Activated T-helper 1 cell treated with anti-CD3 and anti-CD28 coated beads, Interleukin-12 subunit alpha, Interleukin-12 subunit beta, Interleukin-2, Interleukin-4 antibody, amounts not matched to agents 30 ng/mL and 10 ng/mL and 1 ng/mL, durations not matched to agents 14 hours and 24 hours and 36 hours (primary cell): Measurements from ENCODE around the gene ATP4A. TPM values are rescaled to one million over a fixed set of nuclear protein-coding genes. Genes with fewer than 3 reads are reported as not detected.

ENCODE experiments used
- DNase-seq: peaks from one replicate; pipeline ENCODE4 v3.0.0; 2021; ENCODE audit warnings: low spot score
- H3K27ac Mint-ChIP-seq: one replicate; pipeline ENCODE4 v1.8.0; 2021; ENCODE audit warnings: mild to moderate bottlenecking, mixed read lengths
- H3K27me3 Mint-ChIP-seq: one replicate; pipeline ENCODE4 v1.8.0; 2022; ENCODE audit warnings: mild to moderate bottlenecking, moderate library complexity, mixed read lengths; ENCODE audit not compliant: insufficient read depth
- H3K36me3 Mint-ChIP-seq: one replicate; pipeline ENCODE4 v1.8.0; 2021; ENCODE audit warnings: low read depth, mixed read lengths
- H3K4me1 Mint-ChIP-seq: one replicate; pipeline ENCODE4 v1.8.0; 2021; ENCODE audit warnings: low read depth, mixed read lengths
- H3K4me3 Mint-ChIP-seq: one replicate; pipeline ENCODE4 v1.8.0; 2021; ENCODE audit warnings: mild to moderate bottlenecking, moderate library complexity, mixed read lengths
- H3K9me3 Mint-ChIP-seq: one replicate; pipeline ENCODE4 v1.8.0; 2021; ENCODE audit warnings: mixed read lengths
- intact Hi-C: fragments of 100-400 bp; cut with micrococcal nuclease; formaldehyde crosslinking; loops from one replicate; pipeline ENCODE4 v1.15.1; 2024
- total RNA-seq: library from RNA; stranded (reverse); gene quantifications from 2 replicates; pipeline ENCODE4 v1.2.3, GENCODE V29; 2022

The ATP4A gene
- total RNA-seq, 1 donor from 2014 or later, result not detected

GRCh38 chr19:35540356-35540927 lies 23.0 kb downstream of the ATP4A start:
- DNase-seq, result no peak

DNA sequence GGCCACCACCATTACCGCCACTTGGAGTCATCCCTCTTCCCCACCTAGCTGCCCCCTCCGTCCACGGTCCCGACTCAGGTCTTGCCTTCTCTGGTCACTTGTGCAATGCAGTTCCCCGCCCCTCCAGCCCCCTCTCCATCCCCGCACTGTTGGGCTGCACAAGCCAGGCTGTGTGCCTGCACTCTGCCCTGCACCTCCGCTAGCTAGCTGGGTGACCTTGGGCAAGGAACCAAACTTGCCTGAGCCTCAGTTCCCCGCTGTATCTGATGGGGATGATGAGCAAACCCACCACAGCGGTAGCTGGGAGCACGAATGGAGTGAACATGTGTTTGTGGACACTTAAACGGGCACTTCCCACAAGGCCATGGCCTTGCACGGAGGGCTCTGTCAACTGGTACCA lies 23.6 kb downstream of the ATP4A start:
- intact Hi-C loops, result no loop called here
- no peak for DNase-seq
- Mint-ChIP-seq H3K9me3 (no peaks in the 10 kb centered on the region), H3K36me3 (peaks cover 5% of the 10 kb centered on the region), H3K4me1 (peaks cover 8% of the 10 kb centered on the region), H3K27me3 (peaks cover 2% of the 10 kb centered on the region), H3K4me3 (no peak overlapping the region), H3K27ac (no peak overlapping the region)

More at GRCh38 chr19:35540356-35540927, 23.0 kb downstream of the ATP4A start:
- Mint-ChIP-seq H3K9me3 (no peaks in the 10 kb centered on the region), H3K36me3 (peaks cover 5% of the 10 kb centered on the region), H3K27me3 (peaks cover 2% of the 10 kb centered on the region), H3K27ac (no peak overlapping the region), H3K4me1 (peaks cover 9% of the 10 kb centered on the region), H3K4me3 (no peak overlapping the region)
- intact Hi-C loops, result no loop called here

DNA sequence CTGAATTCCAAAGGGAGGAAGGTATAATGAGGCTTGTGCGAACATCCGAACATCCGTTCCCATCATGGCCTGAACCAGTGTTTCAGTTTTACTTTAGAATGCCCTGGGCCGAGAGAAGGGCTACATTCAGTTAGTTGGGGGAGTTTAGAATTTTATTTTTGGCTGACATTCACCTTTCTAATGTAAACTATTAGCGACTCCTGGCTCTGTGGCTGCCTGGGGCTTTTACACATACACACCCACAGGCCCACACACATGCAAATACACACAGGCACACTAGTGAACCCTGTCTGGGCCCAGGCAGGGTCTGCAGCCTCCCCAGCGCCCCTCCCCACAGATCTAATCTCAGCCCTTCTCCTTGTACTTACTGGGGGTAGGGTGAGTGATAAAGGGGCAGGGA lies 24.1 kb downstream of the ATP4A start:
- H3K9me3 Mint-ChIP-seq, result no peaks in the 10 kb centered on the region
- intact Hi-C loops, result no loop called here
- H3K36me3 Mint-ChIP-seq, result peaks cover 5% of the 10 kb centered on the region

GRCh38 chr19:35534803-35535480 lies 28.5 kb downstream of the ATP4A start:
- no peaks in the 10 kb centered on the region for H3K9me3 Mint-ChIP-seq
- peaks cover 7% of the 10 kb centered on the region for H3K4me1 Mint-ChIP-seq
- no peaks in the 10 kb centered on the region for H3K36me3 Mint-ChIP-seq
- H3K4me3 Mint-ChIP-seq, result no peak overlapping the region
- H3K27ac Mint-ChIP-seq, result no peak overlapping the region
- intact Hi-C loops, result loop anchor here (2.0 kb wide), 1 partner anchor 24 kb away; no protein-coding TSS in a partner anchor
- no peak for DNase-seq
- H3K27me3 Mint-ChIP-seq, result peaks cover 24% of the 10 kb centered on the region

More for the DNA sequence above, 24.1 kb downstream of the ATP4A start:
- H3K27me3 Mint-ChIP-seq, result peaks cover 3% of the 10 kb centered on the region
- H3K4me3 Mint-ChIP-seq, result no peak overlapping the region
- H3K4me1 Mint-ChIP-seq, result peaks cover 3% of the 10 kb centered on the region
- DNase-seq, result no peak
- H3K27ac Mint-ChIP-seq, result no peak overlapping the region

DNA sequence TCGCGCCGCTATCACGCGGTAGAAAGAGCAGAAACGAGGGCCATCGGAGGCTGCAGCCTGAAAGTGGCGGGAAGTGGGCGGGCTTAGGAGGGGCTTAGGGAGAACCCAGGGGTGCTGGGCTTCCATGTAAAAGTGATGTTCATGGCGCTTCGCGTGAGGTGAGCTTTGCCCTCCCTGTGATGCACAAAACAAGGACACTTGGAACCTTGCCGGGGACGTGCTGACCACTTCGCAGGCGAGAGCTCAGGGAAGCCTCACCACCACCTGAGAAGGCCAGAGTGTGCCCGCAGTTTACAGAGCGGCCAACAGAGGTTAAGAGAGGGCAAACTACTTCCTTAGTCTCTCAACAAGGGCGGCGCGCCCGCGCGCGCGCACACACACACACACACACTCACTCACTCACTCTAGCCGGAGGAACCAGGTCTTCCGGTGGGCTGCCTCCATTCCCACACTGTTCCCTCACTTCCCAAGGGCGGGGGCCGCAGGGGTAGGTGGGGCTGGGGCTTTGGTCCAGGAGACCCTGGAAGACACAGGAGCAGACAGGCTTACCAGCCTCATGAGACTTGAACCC lies 29.6 kb downstream of the ATP4A start:
- H3K27me3 Mint-ChIP-seq, result peaks cover 26% of the 10 kb centered on the region
- H3K4me1 Mint-ChIP-seq, result peaks cover 7% of the 10 kb centered on the region
- peak overlapping the region; percentile 56 for H3K4me3 Mint-ChIP-seq
- peak overlapping the region; percentile 26 for H3K27ac Mint-ChIP-seq
- no peaks in the 10 kb centered on the region for H3K36me3 Mint-ChIP-seq
- H3K9me3 Mint-ChIP-seq, result no peaks in the 10 kb centered on the region
- intact Hi-C loops, result loop anchor here (2.0 kb wide), 1 partner anchor 23 kb away; no protein-coding TSS in a partner anchor
- DNase-seq, result peak; percentile 21

DNA sequence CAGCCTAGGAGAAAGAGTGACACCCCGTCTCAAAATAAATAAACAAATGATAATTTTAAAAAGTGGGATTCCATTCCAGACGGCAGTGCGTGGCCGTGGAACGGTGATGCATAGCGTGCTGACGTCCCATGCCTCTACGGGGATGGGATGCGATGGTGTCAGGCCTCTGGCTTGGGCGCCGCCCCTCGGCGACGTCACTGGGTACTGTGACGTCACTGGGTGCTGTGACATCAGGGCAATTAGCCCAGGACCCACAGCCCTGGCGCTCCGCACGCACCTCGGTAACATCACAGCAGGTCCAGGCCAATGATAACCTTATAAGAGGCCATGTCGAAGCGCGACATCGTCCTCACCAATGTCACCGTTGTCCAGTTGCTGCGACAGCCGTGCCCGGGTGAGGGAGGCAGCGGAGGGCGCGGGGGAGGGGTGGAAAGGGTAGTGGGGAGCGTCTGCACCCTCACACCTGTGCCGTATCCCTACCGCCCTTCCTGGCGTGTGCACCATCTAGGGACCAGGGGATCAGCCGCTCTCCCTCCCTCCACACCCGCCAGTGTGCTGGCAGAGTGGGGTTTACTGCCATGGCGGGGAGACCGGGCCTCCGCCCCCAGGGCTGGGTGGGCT lies 30.1 kb downstream of the ATP4A start, which contains the start of gene GAPDHS:
Gene GAPDHS, plus strand, starts transcription at position 256 of the 621 bp plus-strand sequence. Its CDS starts 72 bp downstream, at position 328.
- H3K9me3 Mint-ChIP-seq, result no peaks in the 10 kb centered on the region
- H3K27ac Mint-ChIP-seq, result peak within 1 kb of the TSS; percentile 26
- no peaks in the 10 kb centered on the region for H3K36me3 Mint-ChIP-seq
- H3K4me3 Mint-ChIP-seq, result peak within 1 kb of the TSS; percentile 56
- DNase-seq, result no peak
- peaks cover 7% of the 10 kb centered on the region for H3K4me1 Mint-ChIP-seq
- peaks cover 28% of the 10 kb centered on the region for H3K27me3 Mint-ChIP-seq
- intact Hi-C loops, result no loop called here

GRCh38 chr19:35531291-35531690 lies 32.2 kb downstream of the ATP4A start:
- DNase-seq, result no peak
- H3K27ac Mint-ChIP-seq, result peak overlapping the region; percentile 18
- H3K27me3 Mint-ChIP-seq, result peaks cover 30% of the 10 kb centered on the region

DNA sequence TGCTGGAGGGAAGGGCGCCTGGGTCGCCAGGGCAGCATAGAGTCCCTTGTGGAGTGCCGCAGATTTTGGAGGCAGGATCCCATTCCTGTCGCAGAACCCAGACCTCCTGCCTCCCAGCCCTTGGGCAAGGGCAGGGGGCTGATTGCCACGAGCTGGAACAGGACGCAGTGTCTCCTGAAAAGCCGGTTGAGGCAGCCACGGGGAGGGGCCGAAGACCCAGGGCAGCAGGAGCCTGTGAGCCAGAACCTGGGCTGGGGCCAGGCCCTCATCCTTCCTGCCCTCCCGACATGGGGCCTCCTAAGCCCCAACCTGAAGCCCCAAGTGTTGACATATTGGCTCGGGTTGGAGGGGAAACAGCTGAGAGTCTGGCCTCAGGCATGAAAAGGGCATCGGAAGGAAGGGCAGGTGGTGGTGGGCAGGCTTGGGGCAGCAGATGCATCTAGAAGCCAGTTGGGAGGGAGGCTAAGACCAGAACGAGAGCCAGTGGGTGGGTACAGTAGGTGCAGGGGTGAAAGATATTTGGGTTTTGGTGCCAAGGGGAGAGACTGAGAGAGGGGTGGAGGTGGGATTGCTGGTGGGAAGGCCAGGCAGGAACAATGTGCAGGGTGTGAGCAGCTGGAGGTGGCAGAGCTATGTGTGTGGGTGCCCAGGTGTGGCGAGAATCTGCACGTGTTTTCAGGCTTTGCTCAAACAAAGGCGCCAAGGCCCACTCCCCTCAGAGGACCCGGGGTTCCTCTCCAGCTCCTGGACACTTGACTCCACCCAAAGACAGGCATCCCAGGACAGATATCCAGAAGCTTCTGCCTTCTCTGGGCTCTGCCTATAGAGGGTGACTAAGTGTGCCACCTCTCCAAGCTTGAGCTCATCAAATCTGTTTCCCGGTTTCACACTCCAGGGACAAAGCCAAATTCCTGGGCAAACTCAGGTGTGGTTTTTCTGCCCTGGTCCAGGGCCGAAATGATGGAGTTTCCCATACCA lies 33.9 kb downstream of the ATP4A start:
- Mint-ChIP-seq H3K9me3 (no peaks in the 10 kb centered on the region), H3K4me1 (peaks cover 7% of the 10 kb centered on the region), H3K27me3 (peaks cover 30% of the 10 kb centered on the region), H3K36me3 (no peaks in the 10 kb centered on the region), H3K4me3 (no peak overlapping the region), H3K27ac (no peak overlapping the region)
- DNase-seq, result no peak
- intact Hi-C loops, result no loop called here

More at GRCh38 chr19:35531291-35531690, 32.2 kb downstream of the ATP4A start:
- Mint-ChIP-seq H3K4me1 (peaks cover 7% of the 10 kb centered on the region), H3K36me3 (no peaks in the 10 kb centered on the region), H3K9me3 (no peaks in the 10 kb centered on the region), H3K4me3 (no peak overlapping the region)
- intact Hi-C loops, result no loop called here

DNA sequence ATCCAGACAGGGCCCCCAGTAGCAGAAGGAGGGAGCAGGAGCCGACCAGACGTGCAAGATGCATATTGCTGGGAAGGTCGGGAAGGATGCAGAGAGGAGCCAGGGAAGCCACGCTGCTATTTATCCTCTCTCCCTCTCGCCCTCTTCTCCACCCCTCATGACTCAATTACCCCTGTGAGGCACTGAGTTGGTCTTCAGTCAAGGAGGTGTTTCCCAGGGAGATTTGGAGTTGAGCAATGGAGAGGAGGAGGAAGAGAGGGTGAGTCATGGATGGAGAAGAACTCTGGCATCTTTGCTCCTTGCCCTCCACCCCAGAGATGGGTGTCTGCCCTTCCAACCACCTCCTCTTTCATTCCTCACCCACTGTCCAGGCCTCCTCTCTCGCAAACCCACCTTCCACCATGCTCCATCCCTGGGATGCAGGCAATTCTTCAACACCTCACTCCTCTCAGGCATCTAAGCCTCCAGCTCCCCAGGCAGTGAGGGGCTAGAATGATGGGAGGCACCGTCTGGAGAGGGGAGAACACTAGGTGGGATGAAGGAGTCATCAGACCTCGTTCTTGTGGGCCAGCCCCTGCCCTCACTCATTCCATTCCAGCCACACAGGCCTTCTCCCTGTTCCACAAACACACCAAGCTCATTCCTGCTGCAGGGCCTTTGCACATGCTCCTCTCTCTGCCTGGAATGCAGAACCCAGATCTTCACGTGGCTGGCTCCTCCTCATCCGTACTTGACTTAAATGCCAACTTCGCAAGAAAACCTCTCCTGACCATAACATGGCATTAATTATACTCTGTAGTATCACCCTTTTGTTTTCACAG lies 35.0 kb downstream of the ATP4A start, which contains the start of gene SBSN:
Gene SBSN, minus strand, starts transcription at position 94 of the 821 bp plus-strand sequence. Its CDS starts 30 bp downstream, at position 64.
- intact Hi-C loops, result no loop called here
- DNase-seq, result no peak
- Mint-ChIP-seq H3K4me1 (no peaks in the 10 kb centered on the region), H3K27me3 (peaks cover 24% of the 10 kb centered on the region), H3K36me3 (no peaks in the 10 kb centered on the region), H3K4me3 (no peak within 1 kb of the TSS), H3K9me3 (no peaks in the 10 kb centered on the region), H3K27ac (no peak within 1 kb of the TSS)

GRCh38 chr19:35525873-35526272 lies 37.6 kb downstream of the ATP4A start:
- intact Hi-C loops, result no loop called here
- no peaks in the 10 kb centered on the region for H3K36me3 Mint-ChIP-seq
- no peaks in the 10 kb centered on the region for H3K4me1 Mint-ChIP-seq
- H3K4me3 Mint-ChIP-seq, result no peak overlapping the region
- H3K27ac Mint-ChIP-seq, result no peak overlapping the region
- no peak for DNase-seq
- H3K9me3 Mint-ChIP-seq, result no peaks in the 10 kb centered on the region
- peaks cover 18% of the 10 kb centered on the region for H3K27me3 Mint-ChIP-seq

DNA sequence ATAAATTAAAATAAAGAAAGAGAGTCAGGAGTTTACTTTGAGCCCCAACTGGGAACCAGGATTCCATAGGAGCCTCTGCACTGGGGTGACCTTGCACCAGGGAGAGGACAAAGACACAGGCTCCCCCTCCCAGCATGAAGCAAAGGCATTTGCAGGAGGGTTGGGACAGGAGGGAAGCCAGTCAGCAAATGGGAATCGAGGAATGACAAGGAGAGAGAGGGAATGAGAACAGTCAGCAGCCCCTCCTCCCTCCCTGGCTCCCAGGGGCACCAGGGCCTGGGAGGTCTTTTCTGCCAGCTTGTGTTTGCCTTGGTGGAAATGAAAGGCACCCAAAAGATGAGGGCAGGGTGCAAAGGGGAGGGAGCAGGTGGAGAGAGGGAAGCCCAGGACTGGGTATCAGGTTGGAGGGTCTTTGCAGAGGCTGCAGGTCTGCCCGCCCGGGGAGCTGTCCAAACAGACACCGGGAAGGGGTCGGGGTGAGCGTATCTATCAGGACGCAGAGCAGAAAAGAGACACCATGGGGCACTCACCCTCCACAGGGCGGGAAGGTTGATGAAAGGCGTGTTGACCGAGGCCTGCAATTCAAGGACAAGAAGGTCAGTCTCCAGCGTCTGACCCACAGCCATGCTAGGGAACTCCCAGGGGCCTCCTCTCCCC lies 39.1 kb downstream of the ATP4A start:
- no peak overlapping the region for H3K4me3 Mint-ChIP-seq
- H3K27me3 Mint-ChIP-seq, result peaks cover 11% of the 10 kb centered on the region
- no peak overlapping the region for H3K27ac Mint-ChIP-seq
- DNase-seq, result no peak
- intact Hi-C loops, result no loop called here
- H3K36me3 Mint-ChIP-seq, result no peaks in the 10 kb centered on the region
- no peaks in the 10 kb centered on the region for H3K9me3 Mint-ChIP-seq
- H3K4me1 Mint-ChIP-seq, result no peaks in the 10 kb centered on the region
